ENCODE data around the gene LDLRAD3. TPM values are rescaled to one million over a fixed set of nuclear protein-coding genes. Genes with fewer than 3 reads are reported as not detected.
"Not testable (repeated sequence)": the region's sequence is repeated elsewhere in the genome, so short reads cannot be mapped to it uniquely, and the experiment has no call there.

The LDLRAD3 gene, protein sequence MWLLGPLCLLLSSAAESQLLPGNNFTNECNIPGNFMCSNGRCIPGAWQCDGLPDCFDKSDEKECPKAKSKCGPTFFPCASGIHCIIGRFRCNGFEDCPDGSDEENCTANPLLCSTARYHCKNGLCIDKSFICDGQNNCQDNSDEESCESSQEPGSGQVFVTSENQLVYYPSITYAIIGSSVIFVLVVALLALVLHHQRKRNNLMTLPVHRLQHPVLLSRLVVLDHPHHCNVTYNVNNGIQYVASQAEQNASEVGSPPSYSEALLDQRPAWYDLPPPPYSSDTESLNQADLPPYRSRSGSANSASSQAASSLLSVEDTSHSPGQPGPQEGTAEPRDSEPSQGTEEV
- 14.9 TPM for total RNA-seq

DNA sequence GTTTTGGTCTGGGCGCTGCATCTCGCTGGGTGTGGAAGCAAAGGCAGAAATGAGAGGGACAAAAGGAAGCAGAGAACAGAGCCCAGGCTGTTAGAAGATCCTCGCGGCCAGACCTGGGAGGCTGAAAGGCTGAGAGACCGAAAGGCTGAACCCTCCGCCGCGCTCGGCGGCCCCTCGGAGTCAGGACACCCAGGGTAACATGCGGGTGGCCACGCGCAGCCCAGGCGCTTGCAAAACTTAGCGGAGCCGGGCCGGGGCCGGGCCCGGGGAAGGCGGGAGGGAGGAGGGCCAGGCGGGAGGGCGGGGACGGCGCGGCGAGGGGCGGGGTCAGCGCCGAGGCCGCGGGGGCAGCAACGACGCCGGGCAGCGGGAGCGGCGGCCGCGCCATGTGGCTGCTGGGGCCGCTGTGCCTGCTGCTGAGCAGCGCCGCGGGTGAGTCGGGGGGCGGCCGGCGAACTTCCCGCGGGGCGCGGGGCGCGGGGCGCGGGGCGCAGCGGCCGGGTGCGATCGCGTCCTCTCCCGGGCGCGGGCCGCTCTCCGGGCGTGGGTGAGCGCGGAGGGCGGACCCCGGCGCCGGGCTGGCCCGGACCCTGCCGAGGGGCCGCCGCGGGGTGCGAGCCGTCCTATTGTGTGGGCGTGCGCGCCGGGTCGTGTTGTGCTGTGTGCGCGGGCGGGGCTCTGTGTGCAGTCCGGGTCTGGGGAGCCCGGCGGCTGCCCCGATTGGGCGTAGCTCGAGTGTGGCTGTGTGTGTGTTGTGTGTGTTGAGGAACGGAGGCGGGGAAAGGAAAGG is at the start of gene LDLRAD3:
LDLRAD3 (plus strand) TSS at position 350 of the 790 bp plus-strand sequence; CDS start at position 387, 37 bp downstream.
- DNase-seq (ENCODE audit: low spot score): peak; percentile 74

DNA sequence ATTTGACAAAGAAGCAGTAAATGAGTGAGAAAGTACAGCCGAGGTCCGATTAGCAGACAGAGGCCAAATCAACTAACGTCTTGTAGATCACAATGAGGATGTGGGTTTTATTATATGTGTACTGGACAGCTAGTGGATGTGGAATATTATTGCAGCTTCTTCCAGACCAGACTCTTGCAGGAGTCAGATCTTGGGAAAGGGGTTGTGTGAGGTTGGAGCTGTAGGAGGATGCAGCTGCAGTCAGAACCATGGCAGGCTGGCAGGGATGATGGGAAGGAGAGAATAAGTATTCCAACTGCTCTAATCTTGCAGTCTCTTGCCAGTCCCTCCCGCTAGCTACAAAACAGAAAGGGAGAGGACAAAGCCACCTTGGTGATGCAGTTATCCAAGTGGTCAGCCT is 46.8 kb upstream of the LDLRAD3 start:
- DNase-seq (ENCODE audit: low spot score): no peak

DNA sequence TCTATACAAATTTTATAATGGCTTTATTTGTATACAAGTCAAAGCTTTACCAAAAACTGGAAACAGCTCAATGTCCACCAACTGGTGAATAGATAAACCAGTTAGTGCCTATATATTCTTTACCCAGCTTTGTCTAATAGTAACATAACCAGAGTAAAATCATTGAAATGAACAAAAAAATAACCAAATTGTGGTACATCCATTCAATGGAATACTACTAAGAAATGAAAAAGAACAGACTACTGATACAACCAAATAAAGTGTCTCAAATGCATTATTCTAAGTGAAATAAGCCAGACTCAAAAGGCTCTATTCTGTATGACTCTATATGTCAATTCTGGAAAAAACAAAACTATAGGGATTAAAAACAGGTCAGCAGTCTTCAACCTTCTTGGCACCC is 40.9 kb upstream of the LDLRAD3 start:
- DNase-seq (ENCODE audit: low spot score): no peak

DNA sequence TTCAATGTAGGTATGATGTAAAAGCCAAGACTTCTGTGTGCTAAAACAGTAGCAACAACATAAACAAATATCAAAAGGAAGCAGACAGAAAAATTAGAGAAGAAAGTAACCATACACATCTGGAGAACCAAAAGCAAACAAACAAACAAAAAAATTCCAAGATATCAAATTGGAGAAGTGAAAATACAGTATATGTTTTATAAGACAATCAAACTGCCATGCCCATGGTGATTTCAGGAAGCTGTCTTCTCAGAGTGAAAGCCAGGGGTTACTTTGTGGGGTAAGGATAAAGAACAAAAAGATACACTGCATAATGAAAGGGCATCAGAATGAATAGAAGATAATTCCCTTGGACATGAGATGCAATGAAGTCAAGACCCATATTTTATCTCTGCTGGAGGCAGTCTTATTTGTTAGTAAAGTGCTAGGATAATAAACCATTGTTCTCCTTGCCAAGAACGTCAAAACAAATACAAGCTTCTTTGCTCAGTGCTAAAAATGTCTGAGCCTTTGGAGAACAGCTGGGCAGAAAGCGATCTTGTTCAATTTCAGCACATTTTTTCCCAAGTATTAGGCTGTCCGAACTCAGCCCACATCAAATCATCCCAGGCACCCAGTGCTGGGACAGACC is 38.1 kb upstream of the LDLRAD3 start:
- no peak for DNase-seq (ENCODE audit: low spot score)

DNA sequence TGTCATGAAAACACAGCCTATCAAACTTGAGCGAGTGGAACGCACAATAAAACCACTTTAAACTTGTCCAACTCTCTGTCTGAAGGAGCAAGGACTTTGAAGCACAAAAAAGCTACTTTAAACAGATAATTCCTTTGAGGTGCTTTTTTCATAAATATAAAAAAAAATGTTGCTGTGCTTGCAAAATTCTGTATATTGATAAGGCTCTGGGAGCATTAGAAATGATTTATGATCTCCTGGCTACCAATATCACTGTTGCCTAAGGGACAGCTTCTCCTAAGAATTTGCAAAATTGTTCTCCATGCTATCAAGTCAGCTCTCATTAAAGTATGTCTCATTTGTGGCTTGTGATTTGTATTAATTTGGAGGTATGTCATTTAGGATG is 37.6 kb upstream of the LDLRAD3 start:
- DNase-seq (ENCODE audit: low spot score): no peak

DNA sequence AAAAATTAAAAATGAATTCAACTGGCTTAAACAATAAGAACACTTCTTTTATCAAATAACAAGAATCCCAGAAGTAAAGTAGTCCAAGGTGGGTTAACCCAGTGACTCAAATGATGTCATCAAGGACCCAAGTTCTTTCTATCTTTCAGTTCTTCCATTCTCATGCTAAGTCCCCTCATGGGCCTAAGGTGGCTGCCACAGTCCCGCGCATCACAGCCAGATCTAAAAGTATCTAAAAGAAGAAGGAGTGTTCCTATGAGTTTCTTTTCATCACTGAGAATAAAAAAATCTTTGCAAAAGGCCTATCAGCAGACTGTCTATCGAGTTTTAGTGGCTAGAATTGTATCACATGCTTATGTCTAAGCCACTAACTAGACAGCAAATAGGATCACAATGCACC is 37.2 kb upstream of the LDLRAD3 start:
- DNase-seq (ENCODE audit: low spot score): no peak

DNA sequence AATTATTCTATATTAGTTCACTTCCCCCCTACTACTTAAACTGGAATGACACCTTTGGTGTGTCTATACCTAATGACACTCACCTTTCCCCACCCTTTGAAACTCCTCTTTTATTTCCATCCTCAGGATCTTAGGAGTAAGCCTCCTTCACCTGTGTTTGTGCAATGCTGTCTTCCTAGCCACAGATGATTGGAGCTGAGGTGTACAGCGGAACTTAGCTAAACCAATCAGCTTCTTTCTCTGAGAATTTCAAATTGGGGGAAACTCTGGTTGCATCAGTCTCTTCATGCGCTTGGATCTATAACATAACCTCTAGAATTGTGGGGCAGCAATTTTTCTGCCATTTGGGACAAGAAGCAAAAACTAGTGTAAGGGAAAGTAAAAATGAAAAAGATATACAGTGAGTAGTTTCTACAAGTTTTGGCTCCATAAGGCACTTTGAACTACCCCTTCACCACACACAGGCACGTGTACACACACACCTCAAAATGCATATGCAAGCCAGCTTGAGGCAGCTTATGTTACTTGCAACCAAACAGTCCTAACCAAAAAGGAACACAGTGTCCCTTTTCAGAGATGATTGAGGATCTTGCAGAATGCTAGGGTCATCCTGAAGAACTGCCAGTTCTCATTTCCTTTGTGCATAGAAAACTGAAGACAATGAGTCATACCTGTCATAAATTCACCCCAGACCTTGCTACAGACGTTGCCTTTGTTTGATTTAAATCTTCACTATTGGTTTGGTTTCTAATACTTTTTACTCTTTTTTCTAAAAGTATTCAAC is 36.0 kb upstream of the LDLRAD3 start:
- DNase-seq (ENCODE audit: low spot score): no peak

DNA sequence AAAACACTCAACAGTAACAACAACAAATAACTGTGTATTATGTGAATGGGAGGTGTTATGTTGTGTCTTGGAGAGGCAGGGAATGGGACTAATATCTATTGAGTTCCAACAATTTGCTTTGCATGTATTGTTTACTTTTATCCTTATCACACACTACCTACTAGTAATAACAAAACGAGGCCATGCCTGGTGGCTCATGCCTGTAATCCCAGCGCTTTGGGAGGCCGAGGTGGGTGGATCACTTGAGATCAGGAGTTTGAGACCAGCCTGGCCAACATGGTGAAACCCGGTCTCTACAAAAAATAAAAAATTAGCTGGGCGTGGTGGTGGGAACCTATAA is 35.5 kb upstream of the LDLRAD3 start:
- DNase-seq (ENCODE audit: low spot score): not testable (repeated sequence)

DNA sequence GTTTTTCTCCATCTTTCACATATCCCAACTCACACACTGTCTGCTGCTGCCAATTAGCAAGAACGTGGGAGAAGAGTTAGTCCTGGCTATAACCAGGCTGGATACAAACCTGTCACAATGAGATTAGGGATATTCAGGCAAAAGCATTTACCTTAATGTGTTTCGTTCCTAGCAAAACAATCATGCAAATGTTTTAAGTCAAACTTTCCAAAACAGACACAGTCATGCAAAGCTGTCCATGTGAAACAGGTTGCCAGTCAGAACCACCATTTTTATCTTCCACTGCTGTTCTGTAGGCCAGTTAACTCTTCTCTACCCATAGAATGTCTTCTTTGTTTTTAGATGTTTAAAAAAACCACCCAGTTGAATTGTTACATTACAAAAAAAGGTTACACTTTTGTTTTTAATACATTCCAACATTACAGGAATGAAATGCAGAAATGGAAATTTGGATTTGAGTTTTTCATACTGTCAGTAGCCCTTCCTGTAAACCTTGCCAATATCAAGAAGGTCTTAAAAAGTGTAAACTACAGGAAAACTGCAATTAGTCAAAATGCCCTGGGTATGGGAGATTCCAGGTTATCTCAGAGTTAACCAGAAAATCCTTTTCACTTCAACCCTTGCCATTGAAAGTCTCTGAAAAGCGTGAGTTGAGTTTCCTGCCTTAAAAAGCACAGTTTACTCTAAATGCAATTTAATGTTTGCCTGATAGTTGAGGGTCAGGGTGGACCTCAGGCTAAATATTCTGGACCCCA is 34.2 kb upstream of the LDLRAD3 start:
- no peak for DNase-seq (ENCODE audit: low spot score)

DNA sequence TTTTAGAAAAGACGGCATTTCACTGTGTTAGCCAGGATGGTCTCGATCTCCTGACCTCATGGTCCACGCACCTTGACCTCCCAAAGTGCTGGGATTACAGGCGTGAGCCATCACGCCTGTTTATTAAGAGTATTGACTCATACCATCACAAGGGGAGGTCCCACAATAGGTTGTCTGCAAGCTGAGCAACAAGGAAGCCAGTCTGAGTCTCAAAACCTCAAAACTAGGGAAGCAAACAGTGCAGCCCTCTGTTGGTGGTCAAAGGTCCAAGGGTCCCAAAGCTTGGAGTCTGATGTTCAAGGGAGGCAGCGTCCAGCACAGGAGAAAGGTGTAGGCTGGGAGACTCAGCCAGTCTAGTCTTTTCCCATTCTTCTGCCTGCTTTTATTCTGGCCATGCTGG is 32.8 kb upstream of the LDLRAD3 start:
- DNase-seq (ENCODE audit: low spot score): no peak

DNA sequence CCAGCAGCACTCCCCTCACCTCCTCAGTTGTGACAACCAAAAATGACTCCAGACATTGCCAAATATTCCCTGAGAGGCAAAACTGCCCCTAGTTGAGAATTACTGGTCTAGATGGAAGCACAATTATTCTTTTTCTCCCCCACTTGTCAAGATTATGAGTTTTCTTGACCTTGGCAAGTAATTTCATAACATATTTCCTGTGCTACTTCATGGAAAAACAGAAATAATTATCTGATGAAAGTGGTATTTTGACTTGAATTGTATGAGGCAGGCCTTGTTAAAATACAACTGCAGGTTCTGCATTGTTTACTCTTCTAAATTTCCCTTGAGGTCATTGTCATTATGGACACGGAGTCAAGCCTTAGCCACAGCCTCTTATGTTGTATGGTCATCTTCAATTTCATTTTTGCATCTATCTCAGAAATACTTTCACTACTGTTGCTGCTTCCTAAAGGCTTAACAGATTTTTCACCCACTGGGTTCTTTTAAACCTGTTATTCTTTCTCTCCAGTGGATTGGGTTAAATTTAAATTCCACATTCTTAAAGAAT is 32.2 kb upstream of the LDLRAD3 start:
- DNase-seq (ENCODE audit: low spot score): no peak

DNA sequence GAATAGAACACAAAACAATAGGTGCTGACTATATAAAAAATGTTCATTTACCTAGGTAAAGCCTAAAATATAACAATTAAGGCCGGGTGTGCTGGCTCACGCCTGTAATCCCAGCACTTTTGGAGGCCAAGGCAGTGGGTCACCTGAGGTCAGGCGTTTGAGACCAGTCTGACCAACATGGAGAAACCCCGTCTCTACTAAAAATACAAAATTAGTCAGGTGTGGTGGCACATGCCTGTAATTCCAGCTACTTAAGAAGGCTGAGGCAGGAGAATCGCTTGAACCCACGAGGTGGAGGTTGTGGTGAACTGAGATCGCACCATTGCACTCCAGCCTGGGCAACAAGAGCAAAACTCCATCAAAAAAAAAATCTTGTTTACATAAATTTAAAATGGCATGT is 31.4 kb upstream of the LDLRAD3 start:
- not testable (repeated sequence) for DNase-seq (ENCODE audit: low spot score)

DNA sequence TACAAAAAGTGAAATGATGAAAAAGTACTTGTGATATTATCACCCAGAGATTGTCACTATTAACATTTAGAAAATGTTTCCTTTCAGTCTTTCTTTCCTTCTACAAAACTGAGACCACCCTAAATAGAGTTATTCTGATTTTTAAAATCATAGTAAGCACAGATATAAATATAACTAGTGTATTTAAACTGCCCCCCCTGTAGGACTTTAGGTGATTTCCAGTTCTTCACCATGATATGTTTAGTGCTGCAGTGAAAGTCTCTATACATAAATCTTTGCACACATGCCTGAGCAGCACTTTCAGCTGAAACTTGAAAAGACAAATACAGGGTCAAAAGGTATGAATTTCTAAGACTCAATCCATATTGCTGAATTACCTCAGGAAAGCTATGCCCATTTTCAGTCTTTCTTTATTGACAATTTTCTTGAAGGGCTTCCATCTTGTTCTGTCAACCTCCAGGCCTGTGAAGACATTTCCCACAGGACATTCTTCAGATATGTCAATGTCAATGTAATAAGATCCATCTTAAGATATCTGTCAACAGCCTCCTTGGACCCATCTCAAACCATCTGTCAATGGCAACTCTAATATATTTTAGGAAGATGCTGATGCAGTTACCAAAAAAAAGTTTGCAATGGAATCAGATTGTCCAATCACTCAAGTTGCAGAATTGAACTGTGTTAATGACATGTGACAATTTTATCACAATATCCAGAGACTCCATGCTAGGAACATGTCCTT is 30.8 kb upstream of the LDLRAD3 start:
- no peak for DNase-seq (ENCODE audit: low spot score)

DNA sequence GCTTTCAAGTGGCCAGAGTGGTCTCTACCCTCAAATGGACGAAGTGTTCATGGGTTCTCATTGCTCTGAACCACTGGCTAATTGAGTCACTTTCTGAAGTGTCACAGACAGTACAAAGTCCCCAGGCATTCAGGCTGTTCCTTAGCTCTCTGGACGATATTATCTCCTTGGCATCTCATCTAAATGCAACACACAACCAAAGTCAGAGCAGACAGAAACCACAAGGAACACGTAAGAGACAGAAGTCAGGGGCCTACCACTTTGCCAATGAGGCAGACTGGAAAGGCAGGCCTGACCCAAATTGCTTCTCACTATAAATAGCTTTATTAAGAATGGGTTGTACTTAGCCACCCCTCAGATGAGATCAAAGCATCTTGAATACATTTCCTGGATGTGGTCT is 29.0 kb upstream of the LDLRAD3 start:
- DNase-seq (ENCODE audit: low spot score): no peak

DNA sequence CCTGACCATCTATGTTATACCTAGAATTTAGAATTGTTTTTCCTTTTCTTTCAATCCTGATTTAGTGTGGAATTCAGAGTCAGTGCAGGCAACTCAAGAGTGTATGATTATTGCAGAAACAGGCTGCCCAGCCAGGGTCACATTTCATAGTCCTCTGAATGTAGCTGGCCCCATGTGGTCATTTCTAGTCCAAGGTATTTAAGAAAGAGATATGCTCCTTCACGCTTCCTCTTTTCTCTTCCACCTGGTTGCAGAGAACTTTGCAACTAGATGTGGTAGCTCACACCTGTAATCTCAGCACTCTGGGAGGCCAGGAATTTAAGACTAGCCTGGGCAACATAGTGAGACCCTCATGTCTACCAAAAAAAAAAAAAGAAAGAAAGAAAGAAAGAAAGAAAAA is 27.6 kb upstream of the LDLRAD3 start:
- no peak for DNase-seq (ENCODE audit: low spot score)

DNA sequence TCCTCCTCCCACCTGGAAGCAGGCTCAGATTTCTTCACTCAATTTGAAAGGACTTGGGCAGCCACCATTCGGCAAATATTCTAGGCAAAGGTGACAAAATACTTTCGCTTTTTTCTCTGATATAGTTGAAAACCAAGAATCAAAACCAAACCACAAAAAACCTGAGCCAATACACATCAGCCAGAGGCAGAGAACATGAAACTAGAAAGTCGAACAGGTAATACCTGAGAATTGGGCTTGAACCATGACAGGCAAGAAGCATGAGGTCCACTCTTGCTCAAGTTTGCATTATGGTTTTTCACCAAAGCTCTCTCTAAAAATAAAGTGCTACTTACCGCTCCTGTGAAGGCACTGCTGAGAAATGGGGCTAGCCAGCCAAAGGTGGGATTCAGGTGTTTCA is 26.2 kb upstream of the LDLRAD3 start:
- DNase-seq (ENCODE audit: low spot score): no peak

DNA sequence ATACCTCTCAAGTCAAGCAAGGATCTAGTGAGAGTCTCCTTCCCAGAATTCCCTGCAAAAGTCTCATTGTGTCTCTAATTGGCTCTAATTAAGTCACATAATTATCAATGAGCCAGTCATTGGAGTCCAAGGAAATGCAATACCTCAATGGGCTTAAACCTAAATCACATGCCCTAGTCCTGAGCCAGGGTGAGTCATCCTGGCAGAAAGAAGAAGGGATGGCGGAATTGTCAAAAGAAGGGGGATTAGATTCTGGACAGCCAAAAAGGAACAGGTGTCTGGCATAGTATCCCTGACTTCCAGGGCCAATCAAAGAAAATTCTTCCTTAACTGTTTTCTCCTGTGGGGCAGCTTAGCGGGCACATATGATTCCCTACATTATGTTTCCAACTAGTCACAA is 25.1 kb upstream of the LDLRAD3 start:
- no peak for DNase-seq (ENCODE audit: low spot score)

DNA sequence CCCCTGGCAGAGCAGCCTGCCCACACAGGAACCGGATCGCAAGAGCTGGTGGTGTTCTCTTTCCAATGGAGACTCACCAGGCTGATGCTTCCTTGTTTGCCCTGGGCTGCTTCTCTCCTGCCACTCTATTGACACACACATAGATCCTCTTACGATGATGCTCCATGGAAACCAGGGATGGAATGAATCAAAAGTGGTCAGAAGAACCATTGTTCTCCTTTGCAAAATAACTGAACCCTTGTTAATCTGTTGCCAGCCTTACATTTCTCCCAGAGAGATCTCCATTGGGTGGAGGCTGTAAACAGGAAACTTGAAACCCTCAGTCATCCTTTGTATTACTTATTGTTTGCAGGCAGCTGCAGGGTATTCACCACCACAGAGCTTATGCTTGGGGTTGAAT is 24.6 kb upstream of the LDLRAD3 start:
- no peak for DNase-seq (ENCODE audit: low spot score)

DNA sequence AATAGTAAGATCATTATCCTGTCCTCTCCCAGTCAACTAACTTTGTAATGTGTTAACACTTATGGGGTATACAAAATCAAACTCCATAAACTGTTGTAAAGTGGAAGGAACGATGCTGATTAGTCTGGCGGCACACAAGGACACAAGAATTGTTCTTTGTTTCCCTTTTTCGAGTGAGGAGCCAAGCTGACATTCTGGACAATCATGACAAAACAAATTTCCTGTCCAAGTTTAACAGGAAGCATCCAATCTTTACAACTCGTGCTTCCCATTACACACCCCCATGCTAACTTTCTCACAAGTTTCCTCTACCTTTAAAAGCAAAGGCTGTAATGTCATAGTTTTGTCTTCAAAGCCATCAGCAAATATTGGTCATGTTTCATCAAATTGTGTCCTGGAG is 20.4 kb upstream of the LDLRAD3 start:
- no peak for DNase-seq (ENCODE audit: low spot score)

DNA sequence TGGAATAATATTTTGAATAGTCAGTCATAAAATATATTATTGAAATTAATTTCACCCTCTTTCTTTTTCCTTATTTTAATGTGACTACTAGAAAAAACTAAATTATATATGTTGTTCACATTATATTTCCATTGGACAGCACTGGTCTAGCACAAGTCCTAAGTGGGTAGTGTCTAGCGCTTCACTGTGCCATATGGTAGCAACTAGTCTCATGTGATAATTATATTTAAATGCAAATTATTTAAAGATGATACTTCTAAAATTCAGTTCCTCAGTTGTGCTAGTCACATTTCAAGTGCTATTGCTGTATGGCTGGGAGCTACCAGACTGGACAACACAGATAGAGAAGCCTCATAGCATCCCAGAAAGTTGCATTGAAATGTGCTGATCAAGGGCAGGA is 19.1 kb upstream of the LDLRAD3 start:
- no peak for DNase-seq (ENCODE audit: low spot score)
